GM21423 (cell line): ENCODE data around the gene RUVBL2.
A peak's percentile ranks its signal among the peaks of the same experiment; 100 is the strongest.

Experiments used
- ATAC-seq: cut with Tn5 transposase; IDR thresholded peaks from one replicate; pipeline ENCODE4 v1.9.1; 2021; ENCODE audit warnings: mild to moderate bottlenecking, moderate library complexity; ENCODE audit not compliant: unreplicated experiment

RUVBL2 gene

DNA sequence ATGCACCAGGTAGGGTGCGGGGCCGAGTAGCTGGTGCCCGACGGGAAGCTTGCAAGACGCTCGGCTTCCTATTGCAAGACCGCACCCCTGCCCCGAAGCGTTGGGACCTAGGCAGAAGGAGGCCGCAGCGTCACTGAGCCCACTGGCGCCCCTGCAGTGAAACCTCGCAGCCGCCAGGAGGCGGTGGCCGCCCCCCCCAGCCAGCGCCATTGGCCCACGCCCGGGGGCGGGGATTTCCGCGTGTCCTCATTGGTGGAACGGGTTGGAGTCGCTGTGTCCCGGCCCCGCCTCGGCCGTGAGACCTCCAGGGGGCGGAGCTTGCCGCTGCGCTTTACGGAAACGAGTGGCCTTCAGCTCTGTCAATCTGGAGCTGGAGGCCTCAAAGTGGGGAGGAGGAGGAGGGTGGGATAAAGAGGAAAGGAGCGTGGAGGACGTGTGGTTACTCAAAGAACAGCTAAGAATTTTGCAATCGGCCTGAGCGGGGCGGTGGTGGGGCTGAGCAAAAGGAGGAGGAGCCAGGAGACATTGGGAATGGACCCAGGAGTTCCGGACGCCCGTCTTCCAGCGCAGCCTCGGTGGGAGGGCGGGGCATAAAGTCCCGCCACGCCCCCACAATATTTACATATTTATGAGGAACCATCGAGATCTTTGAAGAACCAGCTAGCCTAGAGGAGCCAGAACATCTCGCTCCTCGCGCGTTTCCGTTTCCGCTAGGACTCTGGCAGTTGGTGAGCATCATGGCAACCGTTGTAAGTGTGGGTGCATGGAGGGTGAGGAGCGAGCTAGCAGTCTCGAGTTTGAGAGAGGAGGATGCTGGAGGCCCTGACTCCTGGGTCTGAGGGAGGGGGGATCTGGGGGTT lies at the start of gene RUVBL2, which contains the start of gene GYS1:
TSS of gene RUVBL2 (plus strand) at position 713 of the 860 bp plus-strand sequence. CDS start at position 738, 25 bp downstream.
TSS of gene GYS1 (minus strand) at position 135 of the 860 bp plus-strand sequence. CDS start 197 bp downstream, outside the sequence.
- ATAC-seq, result peak; percentile 88

DNA sequence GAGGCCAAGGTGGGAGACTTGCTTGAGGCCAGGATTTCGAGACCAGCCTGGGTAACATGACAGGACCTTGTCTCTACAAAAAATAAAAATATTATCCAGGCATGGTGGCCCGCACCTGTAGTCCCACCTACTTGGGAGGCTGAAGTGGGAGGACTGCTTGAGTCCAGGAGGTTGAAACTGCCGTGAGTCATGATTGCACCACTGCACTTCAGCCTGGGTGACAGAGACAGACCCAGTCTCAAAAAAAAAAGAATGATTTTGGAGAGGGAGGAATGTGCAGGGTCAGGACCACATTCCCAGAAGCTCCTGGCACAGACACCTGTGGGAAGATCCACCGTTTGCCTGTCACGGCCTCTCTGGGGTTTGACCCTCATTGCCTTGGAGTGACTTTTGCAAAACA lies 48.3 kb upstream of the RUVBL2 start:
- no peak for ATAC-seq

DNA sequence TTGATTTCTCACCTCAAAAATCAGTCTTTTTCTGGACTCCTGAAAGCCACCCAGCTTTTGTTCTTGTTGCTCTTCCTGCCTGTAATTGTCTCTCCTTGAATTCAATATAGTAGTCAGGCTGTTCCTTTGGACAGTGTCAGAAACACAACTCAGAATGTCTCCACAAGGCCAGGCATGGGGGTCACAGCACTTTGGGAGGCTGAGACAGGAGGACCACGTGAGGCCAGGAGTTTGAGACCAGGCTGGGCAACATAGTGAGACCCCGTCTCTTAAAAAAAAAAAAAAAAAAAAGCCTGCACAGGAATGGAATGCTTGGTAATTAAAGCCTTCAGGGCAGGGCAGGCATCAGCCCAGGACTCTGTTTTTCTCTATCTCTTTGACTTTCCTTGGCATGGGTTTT lies 47.9 kb upstream of the RUVBL2 start:
- no peak for ATAC-seq

DNA sequence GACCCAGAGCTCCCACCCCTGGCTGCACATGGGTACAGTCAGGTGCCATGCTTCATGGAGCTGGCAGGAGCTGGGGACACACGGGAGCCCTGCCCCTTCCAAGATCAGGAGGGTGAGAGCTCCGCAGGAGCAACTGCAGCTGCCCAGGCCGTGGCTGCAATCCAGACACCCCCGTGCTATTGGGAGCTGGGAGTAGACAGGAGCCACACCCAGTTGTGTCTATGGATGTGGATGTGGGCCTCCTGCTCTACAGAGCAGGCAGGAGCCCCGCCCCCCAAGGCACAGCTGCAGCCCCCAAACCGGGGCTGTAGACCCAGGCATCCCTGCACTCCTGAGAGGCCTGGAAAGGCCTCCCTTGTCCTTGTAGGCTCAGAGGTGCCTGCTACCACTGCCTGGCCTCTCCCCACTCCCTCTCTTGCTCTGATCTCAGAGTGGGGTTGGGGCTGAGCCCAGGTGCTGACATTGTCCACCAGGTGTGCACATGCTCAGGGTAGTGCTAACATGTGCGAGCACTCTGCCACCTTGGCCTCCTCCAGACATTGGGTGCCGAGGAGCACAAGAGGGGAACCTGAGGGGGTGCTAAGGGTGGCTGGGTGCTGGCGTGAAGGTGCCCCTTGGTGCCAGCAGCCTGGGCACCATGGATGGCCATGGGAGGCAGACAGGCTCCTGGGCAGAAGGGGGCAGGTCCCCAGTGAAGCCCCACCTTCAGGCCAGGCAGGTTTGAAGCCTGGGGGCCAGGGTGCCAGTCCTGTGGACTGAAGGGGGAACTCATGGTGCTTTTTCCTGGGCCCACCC lies 47.0 kb upstream of the RUVBL2 start:
- ATAC-seq, result no peak

DNA sequence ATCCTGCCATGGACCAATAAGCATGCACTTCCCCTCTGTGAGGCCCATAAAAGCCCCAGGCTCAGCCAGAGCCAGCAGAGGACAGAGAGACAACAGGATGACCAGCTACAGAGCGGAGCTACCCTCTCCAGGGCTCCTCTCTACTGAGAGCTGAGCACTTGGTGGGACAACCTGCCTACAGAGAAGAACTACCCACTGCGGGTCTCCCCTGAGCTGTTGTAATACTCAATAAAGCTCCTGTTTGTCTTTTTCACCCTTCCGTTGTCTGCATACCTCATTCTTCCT lies 46.5 kb upstream of the RUVBL2 start:
- ATAC-seq, result no peak

DNA sequence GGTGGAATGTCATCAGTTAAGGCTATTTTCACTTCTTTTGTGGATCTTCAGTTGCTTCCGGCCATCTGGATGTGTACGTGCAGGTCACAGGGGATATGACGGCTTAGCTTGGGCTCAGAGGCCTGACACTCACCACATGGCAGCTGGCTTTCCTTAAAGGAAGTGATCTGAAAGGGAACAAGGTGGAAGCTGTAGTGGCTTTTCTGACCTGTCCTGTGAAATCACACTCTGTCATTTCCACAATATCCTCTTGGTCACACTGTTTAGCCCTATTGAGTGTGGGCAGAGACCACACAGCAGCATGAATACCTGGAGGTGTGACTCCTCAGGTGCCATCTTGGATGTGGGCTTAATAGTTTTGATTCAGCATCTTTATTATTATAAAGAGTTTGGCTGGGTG lies 43.5 kb upstream of the RUVBL2 start:
- ATAC-seq, result no peak

DNA sequence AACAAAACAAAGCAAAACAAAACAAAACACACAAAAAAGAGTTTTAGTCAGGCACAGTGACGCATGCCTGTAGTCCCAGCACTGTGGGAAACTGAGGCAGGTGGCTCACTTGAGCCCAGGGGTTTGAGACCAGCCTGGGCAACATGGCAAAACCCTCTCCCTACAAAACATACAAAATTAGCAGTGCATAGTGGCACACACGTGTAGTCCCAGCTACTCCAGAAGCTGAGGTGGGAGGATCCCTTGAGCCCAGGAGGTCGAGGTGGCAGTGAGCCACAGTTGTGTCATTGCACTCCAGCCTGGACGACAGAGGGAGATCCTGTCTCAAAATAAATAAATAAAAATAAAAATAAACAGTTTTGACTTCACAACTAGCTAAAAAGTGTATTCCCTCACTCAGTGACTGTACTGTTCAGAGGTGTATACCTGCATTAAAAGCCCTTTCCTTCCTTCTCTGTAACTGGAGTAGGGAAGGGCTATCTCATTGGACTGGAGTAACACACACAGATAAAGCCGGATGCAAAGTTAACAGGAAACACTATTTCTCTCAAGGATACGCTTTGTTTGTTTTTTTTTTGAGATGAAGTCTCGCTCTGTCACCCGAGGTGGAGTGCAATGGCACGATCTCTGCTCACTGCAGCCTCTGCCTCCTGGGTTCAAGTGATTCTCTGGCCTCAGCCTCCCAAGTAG lies 42.7 kb upstream of the RUVBL2 start:
- no peak for ATAC-seq

DNA sequence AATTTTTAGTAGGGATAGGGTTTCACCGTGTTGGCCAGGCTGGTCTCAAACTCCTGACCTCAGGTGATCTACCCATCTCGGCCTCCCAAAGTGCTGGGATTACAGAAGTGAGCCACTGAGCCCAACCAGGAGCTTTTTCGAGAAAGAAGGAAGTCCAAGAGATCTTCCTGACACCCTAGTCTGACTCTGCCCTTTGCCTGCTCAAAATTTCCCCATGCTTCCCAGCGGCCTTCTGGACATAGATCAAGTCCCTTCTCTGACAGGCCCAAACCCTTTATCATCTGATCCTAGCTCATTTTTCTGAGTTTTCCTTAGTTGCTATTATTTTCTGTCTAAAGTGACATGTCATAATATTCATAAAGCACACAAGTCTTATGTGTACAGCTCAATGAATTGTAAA lies 40.5 kb upstream of the RUVBL2 start:
- ATAC-seq, result no peak

DNA sequence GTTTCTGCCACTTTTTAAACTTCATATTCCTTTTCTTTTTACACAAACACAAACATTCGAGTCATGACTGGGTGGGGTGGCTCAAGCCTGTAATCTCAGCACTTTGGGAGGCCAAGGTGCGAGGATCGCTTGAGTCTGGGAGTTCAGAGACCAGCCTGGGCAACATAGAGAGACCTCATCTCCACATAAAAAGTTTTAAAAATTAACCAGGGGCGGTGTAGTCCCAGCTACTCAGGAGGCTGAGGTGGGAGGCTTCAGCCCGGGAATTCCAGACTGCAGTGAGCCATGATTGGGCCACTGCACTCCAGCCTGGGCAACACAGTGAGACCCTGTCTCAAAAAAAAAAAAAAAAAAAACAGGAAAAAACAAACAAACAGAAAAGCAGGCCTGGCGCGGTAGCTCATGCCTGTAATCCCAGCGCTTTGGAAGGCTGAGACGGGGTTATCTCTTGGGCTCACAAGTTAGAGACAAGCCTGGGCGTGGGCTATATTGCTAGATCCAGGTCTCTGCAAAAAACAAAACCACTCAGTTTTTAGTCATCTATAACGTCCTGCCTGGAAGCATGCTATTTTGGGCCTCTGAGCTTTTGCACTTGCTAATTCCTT lies 39.6 kb upstream of the RUVBL2 start:
- no peak for ATAC-seq

DNA sequence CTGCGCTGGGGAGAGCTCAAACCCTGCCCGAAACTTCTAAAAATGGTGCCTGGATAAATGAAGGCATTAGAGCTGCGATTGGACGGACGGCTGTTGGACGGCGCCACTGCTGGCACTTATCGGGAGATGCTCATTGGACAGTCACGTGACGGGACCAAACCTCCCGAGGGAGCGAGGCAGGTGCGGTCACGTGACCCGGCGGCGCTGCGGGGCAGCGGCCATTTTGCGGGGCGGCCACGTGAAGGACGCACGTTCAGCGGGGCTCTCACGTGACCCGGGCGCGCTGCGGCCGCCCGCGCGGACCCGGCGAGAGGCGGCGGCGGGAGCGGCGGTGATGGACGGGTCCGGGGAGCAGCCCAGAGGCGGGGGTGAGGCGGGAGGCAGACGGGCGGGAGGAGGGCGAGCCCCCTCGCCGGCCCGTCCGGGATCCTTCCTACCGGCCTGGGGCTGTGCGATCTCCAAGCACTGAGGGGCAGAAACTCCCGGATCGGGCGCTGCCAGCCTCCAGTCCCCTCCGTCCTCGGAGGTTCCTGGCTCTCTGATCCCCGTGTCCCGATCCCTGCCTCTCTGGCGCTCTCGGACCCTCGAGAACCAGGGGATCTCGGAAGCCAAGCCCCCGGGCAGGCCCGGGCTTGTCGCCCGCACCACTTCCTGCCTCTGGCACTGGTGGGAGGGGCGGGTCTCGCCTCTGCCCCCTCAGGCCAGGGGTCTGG lies 38.9 kb upstream of the RUVBL2 start, which contains the start of gene BAX:
TSS of gene BAX (plus strand) at position 281 of the 713 bp plus-strand sequence. CDS start at position 335, 54 bp downstream.
- ATAC-seq, result peak; percentile 79

DNA sequence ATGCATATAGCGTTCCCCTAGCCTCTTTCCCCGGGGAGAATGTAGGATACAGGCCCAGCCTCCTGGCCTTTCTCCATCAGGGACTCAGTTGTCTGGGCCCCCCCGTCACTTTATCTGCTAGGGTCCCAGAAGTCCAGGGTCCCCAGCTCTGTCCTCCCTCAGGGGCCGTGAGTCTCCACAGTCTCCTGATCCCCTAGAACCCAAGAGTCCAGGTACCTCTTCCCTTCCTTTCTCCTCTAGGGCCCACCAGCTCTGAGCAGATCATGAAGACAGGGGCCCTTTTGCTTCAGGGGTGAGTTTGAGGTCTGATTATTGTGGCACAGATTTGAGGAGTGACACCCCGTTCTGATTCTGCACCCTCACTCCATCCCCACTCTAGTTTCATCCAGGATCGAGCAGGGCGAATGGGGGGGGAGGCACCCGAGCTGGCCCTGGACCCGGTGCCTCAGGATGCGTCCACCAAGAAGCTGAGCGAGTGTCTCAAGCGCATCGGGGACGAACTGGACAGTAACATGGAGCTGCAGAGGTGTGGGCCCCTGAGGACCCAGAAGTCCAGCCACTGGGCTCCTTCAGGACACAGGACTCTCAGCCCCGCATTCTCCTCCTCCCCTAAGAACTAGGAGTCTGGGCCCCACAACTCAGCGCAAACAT lies 38.3 kb upstream of the RUVBL2 start:
- no peak for ATAC-seq

DNA sequence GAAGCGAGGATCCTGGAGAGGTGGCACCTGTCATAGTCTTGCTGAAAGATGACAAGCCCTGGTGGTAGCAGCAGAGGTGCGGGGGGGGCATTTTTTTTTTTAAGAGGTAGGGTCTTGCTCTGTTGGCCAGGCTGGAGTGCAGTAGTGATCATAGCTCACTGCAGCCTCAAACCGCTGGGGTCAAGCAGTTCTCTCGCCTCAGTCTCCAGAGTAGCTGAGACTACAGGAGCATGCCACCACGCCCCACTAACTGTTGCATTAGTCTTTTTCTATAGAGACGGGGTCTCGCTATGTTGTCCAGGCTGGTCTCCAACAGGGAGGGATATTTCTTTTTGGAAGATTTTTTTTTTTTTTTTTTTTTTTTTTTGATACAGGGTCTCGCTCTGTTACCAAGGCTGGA lies 35.7 kb upstream of the RUVBL2 start:
- no peak for ATAC-seq

DNA sequence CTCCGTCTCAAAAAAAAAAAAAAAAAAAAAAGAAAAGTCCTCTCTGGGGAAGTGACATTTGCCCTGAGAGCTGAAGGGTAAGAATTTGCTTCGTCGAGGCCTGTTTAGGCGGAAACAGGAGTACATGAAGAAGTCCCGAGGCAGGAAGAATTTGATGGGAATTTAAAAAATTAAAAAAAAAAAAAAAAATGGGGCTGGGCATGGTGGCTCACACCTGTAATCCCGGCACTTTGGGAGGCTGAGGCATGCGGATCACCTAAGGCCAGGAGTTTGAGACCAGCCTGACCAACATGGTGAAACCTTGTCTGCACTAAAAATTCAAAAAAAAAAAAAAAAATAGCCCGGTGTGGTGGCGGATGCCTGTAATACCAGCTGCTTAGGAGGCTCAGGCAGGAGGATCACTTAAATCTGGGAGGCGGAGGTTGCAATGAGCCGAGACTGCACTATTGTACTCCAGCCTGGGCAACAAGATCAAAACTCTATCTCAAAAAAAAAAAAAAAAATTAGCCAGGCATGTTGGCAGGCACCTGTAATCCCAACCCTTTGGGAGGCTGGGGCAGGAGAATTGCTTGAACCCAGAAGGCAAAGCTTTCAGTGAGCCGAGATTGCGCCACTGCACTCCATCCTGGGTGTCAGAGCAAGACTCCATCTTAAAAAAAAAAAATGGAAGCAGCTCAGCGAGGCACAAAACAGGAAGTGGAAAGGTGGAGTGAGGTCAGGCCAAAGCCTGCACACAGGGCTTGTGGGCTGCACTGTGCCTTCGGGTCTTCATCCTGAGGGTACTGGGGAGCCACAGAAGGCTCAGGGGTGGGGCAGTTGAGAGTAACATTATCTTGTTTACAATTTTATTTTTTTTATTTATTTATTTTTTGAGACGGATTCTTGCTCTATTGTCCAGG lies 34.1 kb upstream of the RUVBL2 start:
- no peak for ATAC-seq

DNA sequence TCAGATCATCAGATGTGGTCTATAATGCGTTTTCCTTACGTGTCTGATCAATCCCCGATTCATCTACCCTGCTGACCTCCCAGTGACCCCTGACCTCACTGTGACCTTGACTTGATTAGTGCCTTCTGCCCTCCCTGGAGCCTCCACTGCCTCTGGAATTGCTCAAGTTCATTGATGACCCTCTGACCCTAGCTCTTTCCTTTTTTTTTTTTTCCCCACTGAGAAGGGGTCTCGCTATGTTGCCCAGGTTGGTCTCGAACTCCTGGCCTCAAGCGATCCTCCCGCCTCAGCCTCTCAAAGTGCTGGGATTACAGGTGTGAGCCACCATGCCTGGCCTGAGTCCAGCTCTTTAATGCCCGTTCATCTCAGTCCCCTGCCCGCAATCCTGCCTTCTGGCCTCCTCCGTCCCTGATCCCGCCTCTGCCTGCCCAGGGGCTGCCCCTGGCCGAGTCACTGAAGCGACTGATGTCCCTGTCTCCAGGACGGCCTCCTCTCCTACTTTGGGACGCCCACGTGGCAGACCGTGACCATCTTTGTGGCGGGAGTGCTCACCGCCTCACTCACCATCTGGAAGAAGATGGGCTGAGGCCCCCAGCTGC lies 32.5 kb upstream of the RUVBL2 start:
- no peak for ATAC-seq

DNA sequence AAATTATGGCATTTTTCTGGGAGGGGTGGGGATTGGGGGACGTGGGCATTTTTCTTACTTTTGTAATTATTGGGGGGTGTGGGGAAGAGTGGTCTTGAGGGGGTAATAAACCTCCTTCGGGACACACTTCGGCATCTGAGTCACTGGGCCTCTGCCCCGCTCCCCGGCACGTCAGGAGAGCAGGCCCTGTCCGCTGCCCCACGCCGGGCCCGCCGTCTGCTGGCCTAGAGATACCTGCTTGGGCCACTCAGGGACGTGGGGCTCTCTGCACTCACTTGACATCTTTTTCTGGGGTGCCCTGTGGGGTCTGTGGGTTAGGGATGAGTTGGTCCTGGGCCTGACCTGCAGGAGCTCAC lies 32.0 kb upstream of the RUVBL2 start:
- ATAC-seq, result no peak

DNA sequence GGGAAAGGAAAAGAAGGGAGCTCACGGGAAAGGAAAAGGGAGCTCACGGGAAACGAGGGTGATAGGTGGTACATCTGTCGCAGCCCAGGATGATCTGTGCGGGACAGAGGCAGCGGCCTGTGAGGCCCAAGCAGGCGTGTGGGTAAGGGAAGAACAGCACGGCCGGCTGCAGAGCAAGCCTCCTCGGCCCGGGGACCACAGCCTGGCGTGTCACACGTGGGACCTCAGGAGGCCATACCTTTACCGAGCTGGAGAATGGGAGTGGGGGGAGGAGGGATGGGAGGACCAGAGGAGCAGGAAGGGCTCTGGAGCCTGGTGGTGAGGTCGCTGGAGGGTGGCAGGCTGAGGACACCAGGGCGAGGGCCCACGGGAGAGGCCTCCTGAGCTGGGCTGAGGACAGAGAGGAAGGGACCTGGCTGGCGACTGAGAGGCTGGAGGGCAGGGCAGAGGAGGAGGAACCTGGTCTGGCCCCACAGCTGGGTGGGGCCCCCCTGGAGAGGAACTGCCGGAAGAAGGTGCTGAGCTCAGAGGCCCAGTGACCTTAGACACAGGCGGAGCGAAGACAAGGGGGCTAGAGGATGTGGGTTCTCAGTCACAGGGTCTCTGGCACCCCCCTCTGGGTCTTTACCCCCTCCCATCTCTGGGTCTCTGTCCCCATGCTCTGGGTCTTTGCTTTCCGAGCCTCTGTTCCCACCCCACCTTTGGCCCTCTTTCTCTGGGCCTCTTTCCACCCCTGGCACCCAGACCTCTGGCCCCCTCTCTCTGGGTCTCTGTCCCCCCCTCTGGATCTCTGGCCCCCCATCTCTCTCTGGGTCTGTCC lies 31.4 kb upstream of the RUVBL2 start:
- ATAC-seq, result peak; percentile 38

DNA sequence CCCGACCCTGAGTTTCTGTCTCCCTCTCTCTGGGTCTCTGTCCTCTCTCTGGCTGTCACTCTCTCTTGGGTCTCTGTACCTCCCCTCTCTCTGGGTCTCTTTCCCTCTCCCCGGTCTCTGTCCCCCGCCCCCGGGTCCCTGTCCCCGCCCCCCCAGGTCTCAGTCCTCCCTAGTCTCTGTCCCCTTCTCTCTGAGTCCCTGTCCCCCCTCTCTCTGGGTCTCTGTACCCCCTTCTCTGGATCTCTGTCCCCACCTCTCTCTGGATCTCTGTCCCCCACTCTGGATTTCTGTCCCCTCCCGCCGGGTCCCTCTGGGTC lies 30.9 kb upstream of the RUVBL2 start:
- ATAC-seq, result no peak
